GM12878 (cell line): ENCODE data around the gene SCN7A. TPM values are rescaled to one million over a fixed set of nuclear protein-coding genes. Genes with fewer than 3 reads are reported as not detected.

Experiments
- ATAC-seq: fragments of 200-7000 bp; cut with Tn5 transposase; 3 replicates; pipeline ENCODE4 v1.9.1; 2020; ENCODE audit warnings: mild to moderate bottlenecking, moderate library complexity
- BruUV-seq: library from RNA; stranded (reverse); fragments of 400-500 nt; replicated peaks from 2 replicates; lab custom pipeline; 2021; lab: Mats Ljungman, UMichigan
- CTCF ChIA-PET: fragments of 300-600 bp; sonication (Branson Sonifier 250); formaldehyde crosslinking; extraction: SDS; loops from one replicate; lab custom pipeline; 2021; ENCODE audit warnings: inconsistent platforms; lab: Yijun Ruan, JAX
- POLR2A ChIA-PET: fragments of 350-600 bp; formaldehyde crosslinking; extraction: SDS; loops from one replicate; lab custom pipeline; 2021; ENCODE audit warnings: inconsistent platforms; lab: Charles Lee
- RAD21 ChIA-PET: fragments of 300-600 bp; sonication (Branson Sonifier 250); formaldehyde crosslinking; loops from one replicate; lab custom pipeline; 2023; ENCODE audit warnings: antibody characterized with exemption; ENCODE audit not compliant: unreplicated experiment; lab: Charles Lee
- SMC1A ChIA-PET: fragments of 300-600 bp; sonication (Branson Sonifier 250); formaldehyde crosslinking; loops from one replicate; lab custom pipeline; 2023; ENCODE audit not compliant: unreplicated experiment, uncharacterized antibody; lab: Charles Lee
- DNase-seq: peaks from one replicate; pipeline ENCODE4 v3.0.0-alpha.2; 2011; ENCODE audit warnings: low read depth, low spot score
- FAIRE-seq: peaks from 3 replicates; lab custom pipeline; 2011; peaks lifted over from hg19 to GRCh38; lab: Jason Lieb, UNC
- H2AFZ ChIP-seq: 2 replicates; pipeline ENCODE4 v1.6.0; 2011; ENCODE audit warnings: low read depth, low read length, control low read depth; ENCODE audit not compliant: control insufficient read depth
- H3K27ac ChIP-seq: 2 replicates; pipeline ENCODE4 v1.5.1; 2011; ENCODE audit warnings: control low read depth; ENCODE audit not compliant: control insufficient read depth, insufficient read depth
- H3K27me3 ChIP-seq, 2 experiments: replicated peaks in 1 of 2; 2 replicates each; pipeline versions ENCODE4 v1.6.0 to v1.6.1; 2011; ENCODE audit warnings: low read length in 1 of 2; ENCODE audit not compliant: control insufficient read depth in 2 of 2, insufficient read depth in 2 of 2
- H3K36me3 ChIP-seq, 2 experiments: 2 replicates each; pipeline ENCODE4 v1.5.1; 2011; ENCODE audit warnings: low read length in 1 of 2; ENCODE audit not compliant: control insufficient read depth in 2 of 2, insufficient read depth in 2 of 2
- H3K4me1 ChIP-seq: 2 replicates; pipeline ENCODE4 v1.6.1; 2011; ENCODE audit warnings: mild to moderate bottlenecking, low read length, moderate library complexity, mixed read lengths; ENCODE audit not compliant: control insufficient read depth, insufficient read depth
- H3K4me2 ChIP-seq: 2 replicates; pipeline ENCODE4 v1.6.0; 2011; ENCODE audit warnings: control low read depth; ENCODE audit not compliant: control insufficient read depth, insufficient read depth
- H3K4me3 ChIP-seq: fragments of 200-600 bp; sonication (generic); 2 replicates; pipeline ENCODE4 v1.5.1; 2016
- H3K79me2 ChIP-seq: 2 replicates; pipeline ENCODE4 v1.6.0; 2011; ENCODE audit warnings: low read length; ENCODE audit not compliant: control insufficient read depth, insufficient read depth
- H3K9ac ChIP-seq: 2 replicates; pipeline ENCODE4 v1.8.0; 2011; ENCODE audit warnings: low read length, control low read depth, mixed read lengths; ENCODE audit not compliant: control insufficient read depth, insufficient read depth
- H3K9me3 ChIP-seq: replicated peaks from 3 replicates; pipeline ENCODE4 v1.5.1; 2011; ENCODE audit warnings: mild to moderate bottlenecking, low read length; ENCODE audit not compliant: control insufficient read depth, insufficient read depth
- H4K20me1 ChIP-seq: 2 replicates; pipeline ENCODE4 v1.6.0; 2011; ENCODE audit not compliant: control insufficient read depth, insufficient read depth
- CHD4 ChIP-seq: fragments of 200-600 bp; sonication (generic); IDR thresholded peaks from 2 replicates; pipeline ENCODE4 v1.6.1; 2016; ENCODE audit warnings: mild to moderate bottlenecking
- GATAD2B ChIP-seq: fragments of 450-650 bp; conservative IDR thresholded peaks from 2 replicates; pipeline ENCODE4 v1.6.1; 2017; ENCODE audit warnings: low read depth, mild to moderate bottlenecking, moderate library complexity
- HSF1 ChIP-seq: fragments of 150-350 bp; IDR thresholded peaks from 2 replicates; pipeline ENCODE4 v1.6.1; 2014; ENCODE audit warnings: mild to moderate bottlenecking, low read depth, low read length
- IRF4 ChIP-seq: IDR thresholded peaks from 2 replicates; pipeline ENCODE4 v1.6.1; 2011; ENCODE audit warnings: low read depth, low read length
- MLLT1 ChIP-seq: fragments of 450-650 bp; IDR thresholded peaks from 2 replicates; pipeline ENCODE4 v1.6.1; 2016; ENCODE audit warnings: mild to moderate bottlenecking
- MYB ChIP-seq: fragments of 150-350 bp; IDR thresholded peaks from 2 replicates; pipeline ENCODE4 v1.6.1; 2014; ENCODE audit warnings: mild to moderate bottlenecking, low read depth, low read length, borderline replicate concordance
- PBX3 ChIP-seq: IDR thresholded peaks from 2 replicates; pipeline ENCODE4 v1.6.1; 2011; ENCODE audit warnings: mild to moderate bottlenecking, low read depth, low read length, moderate library complexity; ENCODE audit not compliant: insufficient replicate concordance
- PKNOX1 ChIP-seq: fragments of 450-650 bp; IDR thresholded peaks from 2 replicates; pipeline ENCODE4 v1.6.1; 2016; ENCODE audit warnings: mild to moderate bottlenecking
- RCOR1 ChIP-seq: conservative IDR thresholded peaks from 2 replicates; pipeline ENCODE4 v1.6.1; 2012; ENCODE audit warnings: low read depth, low read length, improper control_type of control experiment
- RFX5 ChIP-seq: IDR thresholded peaks from 2 replicates; pipeline ENCODE4 v1.6.1; 2011; ENCODE audit warnings: low read depth, low read length, improper control_type of control experiment
- SREBF2 ChIP-seq: IDR thresholded peaks from 2 replicates; pipeline ENCODE4 v1.6.1; 2012; ENCODE audit warnings: mild to moderate bottlenecking, low read length
- in situ Hi-C: fragments of 300-500 bp; cut with MboI; formaldehyde crosslinking; loops from 9 replicates; pipeline ENCODE4 v1.14.3; 2018; ENCODE audit warnings: mixed read lengths
- intact Hi-C: fragments of 100-400 bp; cut with micrococcal nuclease; formaldehyde crosslinking; loops from one replicate; pipeline ENCODE4 v1.14.2; 2022; ENCODE audit not compliant: unreplicated experiment
- polyA plus RNA-seq, 11 experiments: library from polyadenylated mRNA; depleted of rRNA in 4 of 11; unstranded in 6 of 11; stranded (reverse) in 5 of 11; fragments of >200 nt; fragmentation: Nextera tagmentation in 4 of 11; fragmentation: Illumina TruSeq in 1 of 11; extraction: Ambion mirVana in 4 of 11; extraction: Trizol in 1 of 11; gene quantifications; 1 replicate in 1 of 11; 2 replicates in 10 of 11; pipeline versions ENCODE4 v1.2.1 to v1.2.3, GENCODE V29; 2011 to 2016; ENCODE audit warnings: inconsistent platforms in 2 of 11, missing spikeins in 2 of 11, low read depth in 1 of 11
- total RNA-seq, 4 experiments: library from RNA; depleted of rRNA in 3 of 4; stranded (reverse); fragments of >200 nt in 3 of 4; fragmentation: Illumina TruSeq in 1 of 4; extraction: Trizol in 1 of 4; gene quantifications; 2 replicates each; pipeline versions ENCODE4 v1.2.1 to v1.2.3, GENCODE V29; 2013 to 2021

Gene SCN7A
- total and polyA plus RNA-seq, 10 of the 15 experiments (the other 5 are each of a cell fraction or from before 2014, with no cell fraction given) = 0.05 TPM; not detected in 9

- CTCF ChIA-PET = interaction anchor here (0.8 kb wide), 1 partner anchor 29 kb away, joined by 3 read pairs; no protein-coding TSS in a partner anchor
- TF ChIP-seq MYB = no peak
- TF ChIP-seq SREBF2 = no peak
- DNase-seq = no peak
Observed at GRCh38 chr2:166373951-166374350, 120.1 kb downstream of the SCN7A start.

GRCh38 chr2:166373539-166373938 is 120.5 kb downstream of the SCN7A start:
- CTCF ChIA-PET = interaction anchor here (0.6 kb wide), 1 partner anchor 102 kb away, joined by 3 read pairs; no protein-coding TSS in a partner anchor
- no TSS peak for BruUV-seq
- intact Hi-C loops (no loop called here), in situ Hi-C loops (no loop called here)
- Histone ChIP-seq H3K27me3 (no peaks in the 10 kb centered on the region; a peak in 3 of 4 replicates), H3K4me2 (no peak overlapping the region), H3K36me3 (no peaks in the 10 kb centered on the region), H4K20me1 (no peaks in the 10 kb centered on the region), H3K27ac (no peak overlapping the region), H3K4me1 (no peaks in the 10 kb centered on the region), H3K79me2 (no peaks in the 10 kb centered on the region), H2AFZ (no peak overlapping the region), H3K4me3 (no peak overlapping the region), H3K9me3 (no peaks in the 10 kb centered on the region), H3K9ac (no peak overlapping the region)
- FAIRE-seq (no peak), ATAC-seq (no peak), DNase-seq (no peak)
- POLR2A ChIA-PET = no interaction called here
- SMC1A ChIA-PET = no interaction called here
- RAD21 ChIA-PET = no interaction called here
- TF ChIP-seq CHD4 (no peak), PKNOX1 (no peak), RCOR1 (no peak), RFX5 (no peak), PBX3 (no peak), SREBF2 (no peak), MLLT1 (no peak), HSF1 (no peak), IRF4 (no peak), GATAD2B (no peak)

More at GRCh38 chr2:166373951-166374350, 120.1 kb downstream of the SCN7A start:
- no peak overlapping the region for H3K4me2 ChIP-seq
- no peak overlapping the region for H3K27ac ChIP-seq
- no peaks in the 10 kb centered on the region for H4K20me1 ChIP-seq
- H2AFZ ChIP-seq = no peak overlapping the region
- in situ Hi-C loops (no loop called here), intact Hi-C loops (no loop called here)
- FAIRE-seq (no peak), ATAC-seq (no peak)
- no TSS peak for BruUV-seq
- ChIA-PET SMC1A (interaction anchor here (0.9 kb wide), 1 partner anchor 12 kb away, joined by 3 read pairs; no protein-coding TSS in a partner anchor), POLR2A (no interaction called here), RAD21 (no interaction called here)
- no peaks in the 10 kb centered on the region for H3K9me3 ChIP-seq
- H3K27me3 ChIP-seq = no peaks in the 10 kb centered on the region; a peak in 3 of 4 replicates
- no peaks in the 10 kb centered on the region for H3K36me3 ChIP-seq
- H3K9ac ChIP-seq = no peak overlapping the region
- no peak overlapping the region for H3K4me3 ChIP-seq
- H3K4me1 ChIP-seq = no peaks in the 10 kb centered on the region
- H3K79me2 ChIP-seq = no peaks in the 10 kb centered on the region
